ENCODE data around the gene SLC17A7.

GRCh38 chr19:49447485-49448431, 6.4 kb upstream of the SLC17A7 start:
- no peak for TF ChIP-seq SIN3A (IDR thresholded peaks at IDR 0.05; ENCODE audit: borderline replicate concordance, insufficient read depth, low read length)
- no peak for TF ChIP-seq POLR2AphosphoS5 (IDR thresholded peaks at IDR 0.05; ENCODE audit: low read depth, low read length)
- no peak for TF ChIP-seq TAF1 (IDR thresholded peaks at IDR 0.05; ENCODE audit: borderline replicate concordance, insufficient read depth, low read length)

Measured in PFSK-1 (cell line).